Left ventricle myocardium inferior (tissue), 1 donor: ENCODE measurements around the gene KLC1. TPM values are rescaled to one million over a fixed set of nuclear protein-coding genes. Genes with fewer than 3 reads are reported as not detected.

Source experiments
- DNase-seq: peaks from one replicate; pipeline ENCODE4 v3.0.0-alpha.2; 2020
- H3K27ac ChIP-seq: fragments of 200-600 bp; replicated peaks from 2 replicates; pipeline ENCODE4 v1.8.0; 2021
- H3K27me3 ChIP-seq: fragments of 200-600 bp; 2 replicates; pipeline ENCODE4 v1.8.0; 2021; ENCODE audit warnings: low read depth
- H3K36me3 ChIP-seq: fragments of 200-600 bp; 2 replicates; pipeline ENCODE4 v1.8.0; 2021
- H3K4me1 ChIP-seq: fragments of 200-600 bp; 2 replicates; pipeline ENCODE4 v1.8.0; 2021
- H3K4me3 ChIP-seq: fragments of 200-600 bp; 2 replicates; pipeline ENCODE4 v1.8.0; 2021; ENCODE audit warnings: mild to moderate bottlenecking, moderate library complexity
- H3K9me3 ChIP-seq: fragments of 200-600 bp; replicated peaks from 2 replicates; pipeline ENCODE4 v1.8.0; 2021
- intact Hi-C: fragments of 100-400 bp; cut with micrococcal nuclease; formaldehyde crosslinking; loops from one replicate; pipeline ENCODE4 v1.11.0; 2022
- total RNA-seq: library from RNA; stranded (reverse); fragmentation: NEBNext Ultra II Directional; extraction: Animal tissue kit (Norgen Biotek cat#: 25700); gene quantifications from one replicate; pipeline ENCODE4 v1.2.1, GENCODE V29; 2021
- TF ChIP-seq, protein P1 (sequence below): fragments of 200-600 bp; IDR thresholded peaks from 2 replicates; pipeline ENCODE4 v1.8.0; 2021; ENCODE audit warnings: antibody characterized with exemption, mild to moderate bottlenecking, borderline replicate concordance
- donor health status: DM: no; HTN: yes; CAD: no; lungs with severe emphysema.

KLC1 gene
- total RNA-seq, 1 donor from 2014 or later = 137 TPM

DNA sequence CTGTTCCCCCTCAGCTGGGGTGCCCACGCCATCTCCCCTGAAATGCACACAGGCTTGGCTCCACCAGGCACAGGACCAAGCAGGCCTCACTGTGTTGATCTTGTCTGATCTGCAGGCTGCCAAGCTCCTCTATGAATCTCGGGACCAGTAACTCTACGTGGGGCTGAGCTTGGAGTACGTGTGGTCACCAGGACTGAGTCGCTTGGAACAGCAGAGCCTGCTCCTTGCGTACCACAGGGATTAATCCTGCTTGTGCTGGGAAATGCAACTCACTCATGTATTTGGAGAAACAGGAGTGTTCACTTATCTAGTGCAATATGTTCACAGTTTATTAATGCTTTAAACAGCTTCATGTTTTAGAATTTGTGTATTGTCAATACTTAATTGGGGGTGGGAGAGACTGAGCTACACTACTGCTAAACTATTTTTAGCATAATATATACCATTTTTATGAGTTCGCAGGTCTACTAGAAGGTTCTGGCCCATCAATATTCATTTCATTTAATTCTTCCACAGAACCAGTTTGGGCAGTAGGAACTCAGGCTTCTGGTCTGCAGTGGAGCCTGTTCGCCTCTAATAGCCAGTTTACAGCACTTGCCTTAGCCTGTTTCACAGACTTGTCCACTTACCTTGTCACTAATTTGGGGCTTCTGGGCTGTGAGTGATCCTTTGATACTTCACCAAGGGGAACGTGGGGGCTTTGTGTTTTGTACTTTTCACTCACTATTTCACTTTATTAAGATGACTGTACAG lies 104.0 kb downstream of the KLC1 start:
- Histone ChIP-seq H3K36me3 (peaks cover 82% of the 10 kb centered on the region), H3K4me1 (peaks cover 71% of the 10 kb centered on the region), H3K27ac (no peak overlapping the region), H3K9me3 (no peaks in the 10 kb centered on the region), H3K27me3 (no peaks in the 10 kb centered on the region), H3K4me3 (no peak overlapping the region)
- TF ChIP-seq, protein P1, sequence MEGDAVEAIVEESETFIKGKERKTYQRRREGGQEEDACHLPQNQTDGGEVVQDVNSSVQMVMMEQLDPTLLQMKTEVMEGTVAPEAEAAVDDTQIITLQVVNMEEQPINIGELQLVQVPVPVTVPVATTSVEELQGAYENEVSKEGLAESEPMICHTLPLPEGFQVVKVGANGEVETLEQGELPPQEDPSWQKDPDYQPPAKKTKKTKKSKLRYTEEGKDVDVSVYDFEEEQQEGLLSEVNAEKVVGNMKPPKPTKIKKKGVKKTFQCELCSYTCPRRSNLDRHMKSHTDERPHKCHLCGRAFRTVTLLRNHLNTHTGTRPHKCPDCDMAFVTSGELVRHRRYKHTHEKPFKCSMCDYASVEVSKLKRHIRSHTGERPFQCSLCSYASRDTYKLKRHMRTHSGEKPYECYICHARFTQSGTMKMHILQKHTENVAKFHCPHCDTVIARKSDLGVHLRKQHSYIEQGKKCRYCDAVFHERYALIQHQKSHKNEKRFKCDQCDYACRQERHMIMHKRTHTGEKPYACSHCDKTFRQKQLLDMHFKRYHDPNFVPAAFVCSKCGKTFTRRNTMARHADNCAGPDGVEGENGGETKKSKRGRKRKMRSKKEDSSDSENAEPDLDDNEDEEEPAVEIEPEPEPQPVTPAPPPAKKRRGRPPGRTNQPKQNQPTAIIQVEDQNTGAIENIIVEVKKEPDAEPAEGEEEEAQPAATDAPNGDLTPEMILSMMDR = no peak
- no peak for DNase-seq
- intact Hi-C loops = no loop called here

DNA sequence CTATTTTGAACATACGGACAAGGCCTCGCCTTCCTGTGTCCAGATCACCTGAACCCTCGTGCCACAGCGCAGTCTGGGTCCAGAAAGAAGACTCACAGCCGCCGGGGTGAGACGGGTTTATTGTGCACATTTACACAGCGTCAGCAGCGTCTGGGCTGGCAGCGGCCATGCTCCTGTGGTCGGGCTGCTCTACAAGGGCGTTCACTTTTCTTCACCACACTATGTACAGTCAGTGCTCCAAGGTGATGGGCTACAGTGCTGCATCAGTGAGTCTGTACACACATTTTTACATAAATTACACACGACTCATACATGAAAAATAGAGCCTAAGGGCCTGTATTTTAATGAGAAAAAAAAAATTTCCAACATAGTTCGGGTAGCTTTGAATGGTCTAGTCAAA lies 104.6 kb downstream of the KLC1 start:
- TF ChIP-seq, protein P1 = no peak
- H3K4me1 ChIP-seq = peaks cover 71% of the 10 kb centered on the region
- H3K4me3 ChIP-seq = no peak overlapping the region
- intact Hi-C loops = no loop called here
- no peaks in the 10 kb centered on the region for H3K9me3 ChIP-seq
- no peak for DNase-seq
- no peak overlapping the region for H3K27ac ChIP-seq
- peaks cover 82% of the 10 kb centered on the region for H3K36me3 ChIP-seq
- no peaks in the 10 kb centered on the region for H3K27me3 ChIP-seq

DNA sequence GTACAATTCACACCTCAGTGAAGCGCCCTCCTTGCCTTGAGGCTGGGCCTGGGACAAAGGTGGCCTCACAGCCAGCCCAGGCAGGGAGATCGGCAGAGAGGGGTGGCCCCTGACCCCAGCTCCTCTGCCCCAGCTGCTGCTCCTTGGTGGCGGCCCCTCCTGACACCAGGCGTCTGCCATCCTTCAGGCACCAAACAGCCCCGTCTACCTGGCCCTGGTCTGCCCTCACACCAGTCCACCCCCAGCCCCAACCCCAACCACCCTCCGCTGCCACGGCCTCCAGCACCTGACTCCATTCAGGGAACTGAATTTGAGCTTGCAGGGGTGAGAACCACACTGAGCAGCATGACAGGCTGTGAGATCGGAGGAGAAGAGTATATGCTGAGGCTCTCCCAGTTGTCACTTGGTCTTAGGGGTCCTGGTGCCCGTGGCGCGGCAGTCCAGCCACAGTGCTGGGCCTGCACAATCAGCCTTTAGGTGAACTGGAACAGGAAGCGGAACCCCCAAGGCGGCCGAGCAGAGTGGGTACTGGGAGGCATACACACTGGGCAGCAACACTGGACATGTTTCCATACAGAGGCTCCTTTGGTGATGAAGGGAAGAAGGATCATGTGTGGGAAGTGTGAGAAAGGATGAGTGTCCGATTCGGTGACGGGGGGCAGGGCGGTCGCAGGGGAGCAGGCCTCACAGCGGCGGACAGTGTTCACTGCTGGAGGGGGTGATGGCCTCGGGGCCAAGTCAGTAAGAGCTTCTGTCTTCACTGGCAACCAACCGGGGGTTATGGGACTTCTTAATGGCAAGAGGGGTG lies 105.3 kb downstream of the KLC1 start:
- Histone ChIP-seq H3K27ac (no peak overlapping the region), H3K4me3 (no peak overlapping the region), H3K27me3 (no peaks in the 10 kb centered on the region), H3K36me3 (peaks cover 82% of the 10 kb centered on the region), H3K4me1 (peaks cover 64% of the 10 kb centered on the region), H3K9me3 (no peaks in the 10 kb centered on the region)
- intact Hi-C loops = no loop called here
- no peak for DNase-seq
- TF ChIP-seq, protein P1 = no peak

DNA sequence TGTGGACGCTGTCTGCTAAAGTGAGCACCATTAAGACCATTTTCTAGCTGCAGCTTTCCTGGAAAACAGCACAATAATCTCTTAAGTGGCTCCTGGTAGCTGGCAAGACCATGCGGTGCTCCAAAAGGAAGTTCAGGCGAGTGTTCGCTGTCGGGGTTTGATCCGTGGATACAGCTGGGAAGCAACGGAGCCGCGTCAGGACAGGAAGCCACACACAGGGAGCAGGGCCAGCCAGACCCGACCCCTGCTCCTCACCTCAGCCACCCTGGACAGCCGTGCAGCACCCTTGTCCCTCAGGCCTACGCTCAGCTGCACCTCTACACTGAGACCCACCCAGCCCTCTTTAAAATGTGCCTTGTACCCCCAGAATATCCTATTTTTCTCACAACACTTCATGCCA lies 106.0 kb downstream of the KLC1 start:
- no peak overlapping the region for H3K4me3 ChIP-seq
- peaks cover 57% of the 10 kb centered on the region for H3K4me1 ChIP-seq
- peak overlapping the region; percentile 42 for H3K27ac ChIP-seq
- H3K9me3 ChIP-seq = no peaks in the 10 kb centered on the region
- TF ChIP-seq, protein P1 = no peak
- DNase-seq = no peak
- intact Hi-C loops = no loop called here
- H3K36me3 ChIP-seq = peaks cover 82% of the 10 kb centered on the region
- H3K27me3 ChIP-seq = no peaks in the 10 kb centered on the region

DNA sequence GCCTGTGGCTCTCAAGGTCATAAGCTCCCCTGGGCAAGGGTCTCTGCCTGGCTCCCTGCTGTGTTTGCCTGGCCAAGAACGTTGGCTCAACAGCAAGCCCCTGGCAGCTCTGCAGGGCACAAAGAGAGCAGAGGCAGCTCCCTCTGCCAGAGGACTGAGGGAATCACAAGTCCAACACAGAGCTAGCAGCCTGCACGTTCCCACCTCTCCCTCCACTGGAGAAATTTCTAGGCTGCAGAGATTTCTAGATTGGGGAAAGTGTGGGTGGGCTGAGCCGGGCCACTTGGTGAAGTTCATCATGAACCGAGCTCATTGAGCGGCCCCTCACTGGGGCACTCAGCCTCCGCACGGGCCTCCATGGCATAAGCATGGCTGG lies 106.4 kb downstream of the KLC1 start:
- Histone ChIP-seq H3K27ac (peak overlapping the region; percentile 42), H3K27me3 (no peaks in the 10 kb centered on the region), H3K4me1 (peaks cover 53% of the 10 kb centered on the region), H3K9me3 (no peaks in the 10 kb centered on the region), H3K4me3 (no peak overlapping the region), H3K36me3 (peaks cover 85% of the 10 kb centered on the region)
- DNase-seq = no peak
- TF ChIP-seq, protein P1 = no peak
- intact Hi-C loops = no loop called here
